DMS153 treated with DMSO at 0.1 percent for 48 hours (cell line): ENCODE measurements around the gene WDFY2.

Source experiments
- DNase-seq: peaks from one replicate; lab custom pipeline; 2025; ENCODE audit not compliant: unreplicated experiment; lab: John Stamatoyannopoulos, UW

Gene WDFY2

DNA sequence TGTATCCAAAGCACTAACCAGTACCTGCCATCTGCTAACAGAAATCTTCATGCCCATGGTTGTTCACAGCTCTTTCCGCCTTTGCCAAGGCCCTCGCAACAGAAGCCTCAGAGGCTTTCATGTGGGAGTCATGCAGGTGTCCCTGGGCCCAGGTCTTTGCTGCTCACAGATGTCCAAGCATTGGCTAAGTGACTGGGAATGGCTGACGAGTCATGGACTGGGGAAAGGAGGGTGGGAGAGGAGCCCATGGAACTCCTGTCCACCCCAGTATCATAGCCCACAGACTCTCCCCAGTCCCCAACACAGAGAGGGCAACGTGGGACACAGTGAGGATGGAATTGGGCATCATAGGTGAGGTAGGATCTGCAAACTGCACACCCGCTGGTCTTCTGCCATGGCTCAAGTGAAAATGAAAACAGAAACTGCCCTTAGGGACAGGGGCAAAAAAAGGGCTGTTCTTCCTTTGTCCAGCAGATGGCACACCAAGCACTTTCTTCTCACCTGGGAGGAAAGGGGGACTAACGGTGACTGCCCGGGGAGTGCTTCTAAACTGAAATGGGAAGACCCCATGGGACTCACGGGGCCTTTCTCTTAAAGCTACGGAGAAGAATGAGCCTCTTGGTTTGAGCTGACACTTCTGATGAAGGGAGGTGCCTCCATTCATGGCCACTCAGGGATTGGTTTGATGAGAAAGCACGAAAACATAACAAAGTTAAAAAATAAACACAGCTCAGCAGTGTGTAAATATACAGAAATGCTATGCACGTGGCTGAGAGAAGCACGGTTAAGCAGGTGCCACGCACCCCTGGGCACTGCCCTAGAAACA is 230.8 kb downstream of the WDFY2 start:
- DNase-seq, result peak; percentile 72

DNA sequence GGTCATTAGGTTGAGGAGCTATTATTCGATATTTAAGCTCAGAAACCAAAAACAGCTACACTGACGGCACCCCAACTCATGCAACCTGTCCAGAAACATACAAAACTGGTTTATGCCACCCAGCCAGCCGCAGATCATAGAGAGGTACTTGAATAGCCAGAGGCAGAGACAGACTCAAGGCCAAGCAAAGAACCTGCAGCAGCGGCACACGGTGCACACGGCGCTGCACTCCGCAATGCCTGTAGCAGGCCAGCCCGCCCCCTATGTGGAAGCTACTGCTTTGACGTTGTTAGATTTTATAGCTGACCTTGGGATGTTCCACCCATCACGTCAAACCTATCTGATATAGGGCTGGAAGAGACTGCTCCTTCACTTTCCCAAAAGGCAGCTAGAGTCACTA is 231.6 kb downstream of the WDFY2 start:
- DNase-seq, result no peak

DNA sequence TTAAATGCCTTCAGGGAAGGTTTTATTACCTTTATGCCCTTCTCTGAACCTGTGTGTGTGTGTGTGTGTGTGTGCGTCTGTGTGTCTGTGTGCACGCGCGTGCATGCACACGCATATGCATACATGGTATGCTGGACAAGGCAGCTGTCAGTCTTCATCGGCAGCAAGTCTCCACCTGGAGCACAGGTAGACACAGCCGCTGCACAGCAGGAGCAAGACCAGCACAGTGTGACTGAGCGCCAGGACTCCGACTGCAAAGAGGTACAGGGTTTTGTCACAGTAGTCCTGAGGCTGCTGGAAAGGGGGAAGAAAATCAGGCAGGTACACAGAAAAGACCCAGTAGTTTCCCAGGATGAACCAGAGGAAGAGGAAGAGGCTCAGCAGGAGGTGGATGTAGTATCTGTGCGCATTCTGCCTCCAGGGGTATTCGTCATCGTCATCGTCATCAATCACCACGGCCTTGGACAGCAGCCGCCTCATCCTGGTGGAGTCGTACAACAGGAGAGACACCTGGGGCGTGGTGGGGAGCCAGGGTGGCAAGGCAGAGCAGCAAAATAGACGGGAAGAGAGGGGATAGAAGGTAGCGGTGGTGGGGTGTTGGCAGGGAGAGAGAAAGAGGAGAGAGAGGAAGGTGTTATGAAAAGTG is 232.5 kb downstream of the WDFY2 start:
- no peak for DNase-seq
